Stromal cell of bone marrow (primary cell): ENCODE measurements around the gene MAPK12.

Experiments
- DNase-seq: peaks from one replicate; pipeline ENCODE4 v3.0.0-alpha.2; 2012; ENCODE audit warnings: low read depth

The MAPK12 gene

GRCh38 chr22:50267591-50268390, 6.3 kb upstream of the MAPK12 start:
- no peak for DNase-seq

DNA sequence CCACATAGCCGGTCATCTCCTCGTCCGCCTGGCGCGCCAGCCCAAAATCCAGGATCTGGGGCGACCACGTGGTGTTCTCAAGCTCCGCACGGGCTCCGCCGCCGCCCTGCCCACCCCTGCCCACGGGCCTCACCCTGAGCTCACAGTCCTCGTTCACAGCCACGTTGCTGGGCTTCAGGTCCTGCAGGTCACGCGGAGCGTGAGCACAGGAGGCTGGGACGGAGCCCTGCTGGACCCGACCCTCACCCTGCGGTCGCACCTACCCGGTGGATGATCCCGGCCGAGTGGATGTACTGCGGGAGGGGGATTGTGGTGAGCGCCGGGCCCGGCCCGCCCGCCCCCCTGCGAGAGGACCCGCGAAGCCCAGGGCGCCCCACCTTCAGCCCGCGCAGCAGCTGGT, 5.5 kb upstream of the MAPK12 start:
- DNase-seq = no peak

DNA sequence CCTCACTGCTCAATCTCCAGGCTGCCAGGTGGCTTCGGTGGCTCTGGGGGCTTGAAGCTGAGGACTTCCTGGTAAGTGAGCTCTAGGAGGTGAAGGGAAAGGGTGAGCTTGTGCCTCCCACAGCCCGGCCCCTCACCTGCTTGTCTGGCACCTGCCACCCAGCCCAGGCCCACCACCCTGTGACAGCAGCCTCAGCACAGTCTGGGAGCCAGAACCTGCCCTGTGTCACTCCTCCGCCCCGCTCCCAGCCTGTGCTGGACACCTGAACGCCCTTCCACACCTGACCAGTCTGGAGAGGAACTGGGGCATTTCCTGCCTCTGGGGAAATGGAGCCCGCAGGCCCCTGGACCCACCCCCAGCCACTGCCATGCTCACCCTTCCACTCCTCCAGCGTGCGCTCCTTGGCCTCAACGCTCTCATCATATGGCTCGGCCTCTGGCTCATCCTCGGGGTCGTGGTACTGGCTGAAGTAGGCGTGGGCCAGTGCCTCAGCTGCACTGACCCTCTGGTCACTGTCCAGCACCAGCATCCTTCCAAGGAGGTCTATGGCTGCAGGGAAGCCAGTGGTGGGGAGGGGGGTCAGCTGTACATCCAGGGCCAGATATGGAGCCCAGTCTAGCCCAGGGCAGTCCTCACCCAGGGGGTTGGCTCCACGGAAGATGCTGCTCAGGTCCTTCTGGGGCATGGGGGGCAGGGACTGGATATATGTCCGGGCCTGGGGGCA, 3.6 kb upstream of the MAPK12 start:
- no peak for DNase-seq

DNA sequence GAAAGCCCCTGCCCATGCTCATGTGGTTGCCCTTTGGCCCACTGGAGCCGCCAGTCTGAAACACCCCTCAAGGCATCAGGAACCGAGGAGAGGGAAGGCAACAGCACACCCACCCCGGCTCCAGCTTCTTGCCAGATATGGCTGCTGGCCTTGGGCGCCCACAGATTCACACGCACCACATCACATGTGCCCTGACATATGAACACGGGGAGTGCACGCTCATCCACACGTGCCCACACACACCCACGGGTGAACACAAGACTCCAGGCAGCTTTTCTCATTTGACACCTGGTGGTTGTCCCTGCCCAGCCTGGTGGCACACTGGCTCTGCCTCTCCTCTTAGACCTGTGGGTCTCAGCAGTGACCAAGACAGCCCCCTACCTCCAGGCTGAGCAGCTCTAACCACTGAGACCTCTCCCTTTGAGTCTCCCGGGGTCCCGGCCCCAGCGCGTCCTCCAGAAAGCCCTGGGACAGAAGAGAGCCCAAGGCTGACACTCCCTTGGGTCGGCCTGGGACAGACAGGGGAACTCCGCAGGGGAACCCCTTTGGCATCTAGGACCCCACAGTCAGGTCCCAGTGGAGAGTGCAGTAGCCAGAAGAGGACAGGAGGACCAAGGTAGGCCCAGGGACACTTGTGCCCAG, 2.7 kb upstream of the MAPK12 start:
- no peak for DNase-seq

DNA sequence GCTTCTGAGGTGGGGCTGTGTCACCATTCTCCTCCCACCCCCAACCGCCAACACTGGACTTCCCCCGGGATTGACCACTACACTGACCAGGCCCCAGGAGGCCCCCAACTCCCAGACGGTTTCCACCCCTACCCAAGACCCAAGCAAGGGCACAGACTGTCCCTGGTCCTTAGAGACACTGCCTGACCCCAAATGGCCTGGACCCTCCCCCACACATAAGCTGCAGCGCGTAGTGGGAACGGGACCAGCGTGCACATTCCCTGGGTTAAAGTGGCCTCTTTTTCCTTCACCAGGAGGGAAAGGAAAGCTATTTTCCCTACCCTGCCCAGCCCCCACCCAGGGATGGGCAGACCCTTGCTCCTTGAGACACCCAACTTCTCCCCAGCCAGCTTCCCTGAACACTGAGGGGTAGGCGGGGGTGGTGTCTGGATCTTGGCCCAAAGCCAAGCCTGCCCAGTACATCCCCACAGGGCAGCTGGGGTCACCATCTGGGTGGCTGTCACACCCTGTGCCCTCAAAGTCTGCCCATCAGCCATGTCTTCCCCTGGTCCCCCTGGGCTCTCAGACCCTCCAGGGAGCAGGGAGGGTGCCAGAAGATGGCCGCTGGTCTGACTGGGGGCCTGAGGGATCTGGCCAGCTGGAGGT, 1.6 kb upstream of the MAPK12 start:
- DNase-seq = no peak

- no peak for DNase-seq
These were observed 1.0 kb upstream of the MAPK12 start for GRCh38 chr22:50262460-50262911.

DNA sequence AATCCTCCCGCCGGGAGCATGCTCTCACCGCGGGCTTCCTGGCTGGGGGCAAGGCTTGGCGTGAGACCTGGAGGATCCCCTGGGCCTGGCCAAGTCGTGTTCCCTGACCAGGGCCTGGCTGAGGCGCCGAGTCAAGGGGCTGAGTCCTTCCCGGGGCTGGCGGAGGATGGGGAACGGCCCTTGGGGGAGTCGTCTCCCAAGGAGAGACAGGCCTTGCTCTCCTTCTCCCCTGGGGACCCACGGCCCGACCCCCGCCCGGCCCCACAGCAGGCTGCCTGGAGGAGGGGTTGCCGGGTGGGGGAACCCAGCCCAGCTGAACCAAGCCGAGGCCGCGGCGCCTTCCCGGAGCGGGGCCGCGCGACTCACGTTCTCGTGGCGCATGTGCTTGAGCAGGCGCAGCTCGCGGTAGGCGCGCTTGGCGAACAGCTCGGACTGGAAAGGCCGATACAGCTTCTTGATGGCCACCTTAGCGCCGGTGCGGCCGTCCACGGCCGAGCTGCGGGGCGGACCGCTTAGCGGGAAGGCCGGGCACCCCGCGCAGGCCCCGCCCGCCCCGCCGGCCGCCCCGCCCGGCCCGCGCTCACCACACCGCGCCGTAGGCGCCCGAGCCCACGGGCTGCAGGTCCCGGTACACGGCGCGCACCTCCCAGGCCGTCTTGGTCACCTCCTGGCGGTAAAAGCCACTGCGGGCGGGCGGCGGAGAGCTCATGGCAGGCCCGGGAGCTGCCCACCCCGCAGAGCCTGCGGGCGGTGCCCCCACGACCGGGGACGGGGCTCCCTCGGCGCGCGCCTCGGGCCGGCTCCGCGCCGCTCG, 475 bp downstream of the MAPK12 start:
- no peak for DNase-seq

DNA sequence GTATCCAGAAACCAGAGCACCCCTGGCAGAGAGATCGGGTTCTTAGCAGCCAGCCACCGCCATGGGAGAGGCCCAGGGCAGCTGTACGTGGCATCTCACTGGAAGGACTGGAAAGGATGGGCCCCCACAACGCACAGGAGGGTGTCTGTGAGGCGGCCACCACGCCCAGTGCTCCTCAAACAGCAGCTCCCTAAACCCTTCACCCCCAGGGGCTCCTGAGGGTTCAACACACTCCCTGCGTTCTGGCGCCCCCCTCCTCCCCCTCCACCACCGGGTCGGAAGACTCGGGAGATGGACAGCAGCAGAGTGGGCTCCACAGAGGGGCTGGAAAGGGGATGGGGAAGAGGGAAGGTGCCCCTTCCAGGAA, 1.1 kb downstream of the MAPK12 start:
- DNase-seq = no peak

DNA sequence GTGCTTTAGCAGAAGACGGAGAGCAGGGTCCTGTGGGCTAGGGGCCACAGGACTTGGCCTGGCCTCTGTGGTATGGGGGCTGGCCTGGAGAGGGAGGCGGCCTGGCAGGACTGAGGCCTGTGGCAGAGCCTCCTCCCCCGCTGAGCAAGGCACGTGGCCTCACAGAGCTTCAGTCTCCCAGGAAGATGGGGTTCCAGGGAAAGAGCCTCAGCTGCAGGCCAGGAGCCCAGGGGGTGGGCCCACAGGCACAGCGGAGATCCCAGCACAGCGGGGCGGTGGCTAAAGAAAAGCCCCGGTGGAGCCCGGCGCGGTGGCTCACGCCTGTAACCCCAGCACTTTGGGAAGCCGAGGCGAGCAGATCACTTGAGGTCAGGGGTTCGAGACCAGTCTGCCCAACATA, 2.2 kb downstream of the MAPK12 start:
- no peak for DNase-seq

- DNase-seq = no peak
These were observed 2.9 kb downstream of the MAPK12 start for GRCh38 chr22:50258361-50259292.

DNA sequence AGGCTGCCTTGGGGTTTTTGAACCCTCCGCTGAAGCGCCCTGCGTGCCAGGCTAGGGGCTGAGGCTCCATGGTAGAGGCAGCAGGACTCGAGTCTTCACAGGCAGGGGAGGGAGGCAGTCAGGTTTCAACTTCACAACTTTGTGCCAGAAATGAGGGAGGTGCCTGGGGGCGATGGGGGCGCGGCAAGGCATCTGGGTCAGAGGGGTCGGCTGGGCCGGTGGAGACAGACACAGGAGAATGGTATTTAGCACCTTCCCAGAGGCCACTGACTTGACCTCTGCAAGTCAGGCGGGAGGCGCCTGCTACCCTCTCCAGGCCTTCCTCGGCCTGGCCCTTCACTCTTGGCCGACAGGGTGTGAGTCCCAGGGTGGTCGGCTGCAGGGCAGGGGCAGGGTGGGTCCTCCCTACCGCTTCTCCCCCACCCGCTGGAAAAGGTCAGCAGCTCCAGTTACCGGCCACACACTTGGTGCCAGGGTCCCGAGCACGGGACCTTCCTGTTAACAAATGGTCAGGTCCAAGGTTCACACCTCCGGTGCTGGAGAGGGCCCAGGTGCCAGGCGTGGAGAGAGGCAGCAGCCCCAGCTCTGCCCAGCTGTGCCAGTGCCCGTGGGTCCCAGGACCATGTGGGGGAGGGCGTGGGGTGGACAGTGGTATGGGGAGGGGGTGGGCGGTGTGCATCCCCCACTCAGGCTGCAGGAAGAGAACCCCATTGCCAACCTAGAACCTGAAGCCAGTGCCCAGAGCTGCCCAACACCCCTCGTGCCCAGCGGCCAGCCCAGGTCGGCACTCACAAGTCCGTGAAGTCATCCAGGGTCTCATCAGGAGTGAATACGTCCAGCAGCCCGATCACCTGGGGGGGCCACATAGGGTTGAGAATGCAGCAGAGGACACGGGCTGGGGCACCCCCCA, 3.8 kb downstream of the MAPK12 start:
- DNase-seq = no peak

DNA sequence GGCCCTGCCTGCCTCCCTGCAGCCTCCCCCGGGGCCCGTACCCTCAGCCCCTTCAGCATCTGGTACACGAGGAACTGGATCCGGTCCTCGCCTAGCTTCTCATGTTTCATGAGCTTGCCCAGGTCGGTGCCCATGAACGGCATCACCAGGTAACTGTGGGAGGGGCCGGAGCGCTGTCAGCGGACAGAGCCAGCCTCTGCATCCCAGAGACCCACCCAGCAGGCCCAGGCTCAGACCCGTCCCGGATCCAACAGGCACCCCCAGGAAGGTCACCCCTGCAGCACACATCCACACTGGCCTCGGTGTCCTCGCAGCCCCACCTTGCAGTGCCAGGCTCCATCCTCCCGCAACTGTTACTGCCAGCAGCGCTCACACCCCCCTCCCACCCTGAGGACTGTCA, 4.4 kb downstream of the MAPK12 start:
- DNase-seq = no peak

GRCh38 chr22:50256258-50256862, 5.1 kb downstream of the MAPK12 start:
- DNase-seq = no peak

DNA sequence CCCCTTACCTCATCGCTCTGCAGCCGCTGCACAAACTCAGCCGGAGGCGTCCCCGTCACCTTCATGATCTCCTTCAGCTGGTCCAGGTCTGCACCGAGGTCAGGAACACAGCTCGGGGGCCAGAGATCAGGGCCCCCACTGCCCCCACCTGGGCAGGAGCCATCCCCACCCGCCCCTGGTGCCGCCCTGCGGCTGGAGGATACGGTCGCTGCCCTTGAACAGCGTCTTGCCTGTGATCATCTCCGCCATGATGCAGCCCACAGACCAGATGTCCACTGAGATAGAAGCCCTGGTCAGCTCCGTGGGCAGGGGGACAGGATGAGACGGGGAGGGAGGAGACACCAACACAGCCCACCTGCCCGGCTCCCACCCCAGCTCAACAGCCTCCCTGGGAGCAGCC, 5.9 kb downstream of the MAPK12 start:
- DNase-seq = no peak

GRCh38 chr22:50255099-50255498, 6.4 kb downstream of the MAPK12 start:
- no peak for DNase-seq

- no peak for DNase-seq
These were observed 7.5 kb downstream of the MAPK12 start for GRCh38 chr22:50253941-50254340.

- no peak for DNase-seq
These were observed 8.2 kb downstream of the MAPK12 start for GRCh38 chr22:50253046-50253915.
